HG02759 (cell line): Measurements from ENCODE around the gene CEACAM5.

Experiments used
- ATAC-seq: cut with Tn5 transposase; IDR thresholded peaks from one replicate; pipeline ENCODE4 v1.9.1; 2021; ENCODE audit warnings: mild to moderate bottlenecking, moderate library complexity; ENCODE audit not compliant: unreplicated experiment

CEACAM5 gene

GRCh38 chr19:41708481-41708880 lies at the start of gene CEACAM5:
TSS of gene CEACAM5 (plus strand) at chr19:41708626. CDS start at chr19:41708732, 106 bp downstream.
- ATAC-seq, result no peak

- ATAC-seq, result no peak
These were observed 42.4 kb upstream of the CEACAM5 start for GRCh38 chr19:41666075-41666474.

GRCh38 chr19:41668315-41668714 lies 40.1 kb upstream of the CEACAM5 start:
- no peak for ATAC-seq

GRCh38 chr19:41670755-41671154 lies 37.7 kb upstream of the CEACAM5 start:
- no peak for ATAC-seq

- no peak for ATAC-seq
These were observed 36.9 kb upstream of the CEACAM5 start for GRCh38 chr19:41671486-41671885.

- ATAC-seq, result no peak
These were observed 26.0 kb upstream of the CEACAM5 start for GRCh38 chr19:41682437-41682836.

GRCh38 chr19:41687419-41687818 lies 21.0 kb upstream of the CEACAM5 start:
- ATAC-seq, result no peak

- ATAC-seq, result no peak
These were observed 20.3 kb upstream of the CEACAM5 start, which contains the start of gene CEACAM7 for GRCh38 chr19:41688098-41688497. TSS of gene CEACAM7 (minus strand) at chr19:41688270. CDS start at chr19:41688165, 105 bp downstream.

- ATAC-seq, result no peak
These were observed 19.7 kb upstream of the CEACAM5 start for GRCh38 chr19:41688687-41689086.

GRCh38 chr19:41689993-41690800 lies 18.2 kb upstream of the CEACAM5 start:
- no peak for ATAC-seq

GRCh38 chr19:41690801-41691065 lies 17.7 kb upstream of the CEACAM5 start:
- no peak for ATAC-seq

- ATAC-seq, result no peak
These were observed 17.0 kb upstream of the CEACAM5 start for GRCh38 chr19:41691268-41691970.

- ATAC-seq, result no peak
These were observed 14.2 kb upstream of the CEACAM5 start for GRCh38 chr19:41694196-41694595.

GRCh38 chr19:41694831-41695635 lies 13.4 kb upstream of the CEACAM5 start:
- no peak for ATAC-seq

GRCh38 chr19:41695745-41696144 lies 12.7 kb upstream of the CEACAM5 start:
- ATAC-seq, result no peak

- no peak for ATAC-seq
These were observed 11.8 kb upstream of the CEACAM5 start for GRCh38 chr19:41696402-41697197.

- no peak for ATAC-seq
These were observed 11.1 kb upstream of the CEACAM5 start for GRCh38 chr19:41697198-41697855.

- ATAC-seq, result no peak
These were observed 9.6 kb upstream of the CEACAM5 start for GRCh38 chr19:41698746-41699230.

- ATAC-seq, result no peak
These were observed 9.0 kb upstream of the CEACAM5 start for GRCh38 chr19:41699231-41699967.
